ENCODE data around the gene ARF3.

DNA sequence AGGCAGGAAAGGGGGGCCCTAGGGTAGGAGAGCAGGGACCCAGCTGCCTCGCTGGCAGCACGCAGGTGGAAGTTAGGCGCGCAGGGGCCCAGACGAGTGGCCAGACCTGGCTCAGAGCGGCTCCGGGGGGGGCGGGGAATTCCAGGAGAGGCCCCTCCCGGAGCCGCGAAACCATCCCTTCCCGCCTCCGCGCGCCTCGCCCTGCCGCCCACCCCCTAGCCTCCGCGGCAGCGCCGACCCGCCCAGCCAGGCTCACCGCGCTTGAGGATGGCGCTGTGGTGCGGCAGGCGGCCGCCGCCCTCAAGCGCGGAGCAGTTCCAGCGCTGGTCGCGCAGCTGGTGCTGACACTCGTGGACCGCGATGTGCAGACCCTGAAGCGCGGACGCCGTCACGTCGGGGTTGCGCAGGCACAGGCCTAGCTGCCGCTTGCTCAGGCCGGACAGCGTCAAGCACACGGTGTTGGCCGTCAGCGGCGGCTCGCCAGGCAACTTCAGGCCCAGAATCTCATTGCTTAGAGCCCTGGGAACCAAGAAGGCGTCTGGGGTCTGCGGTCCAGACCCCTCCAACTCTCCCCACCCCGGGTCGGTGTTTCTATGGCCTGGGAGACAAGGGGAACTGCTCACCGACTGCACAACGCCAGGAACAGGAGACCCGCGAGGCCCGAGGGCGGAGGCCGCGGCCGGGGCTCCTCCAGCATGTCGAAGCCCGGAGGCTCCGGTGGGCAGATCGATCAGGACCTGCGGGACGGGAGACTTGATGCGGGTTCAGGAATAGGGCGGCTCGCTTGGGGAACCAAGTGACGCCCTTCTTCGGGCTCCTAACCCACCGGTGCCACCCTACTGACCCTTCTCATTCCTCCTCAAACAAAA is 12.8 kb upstream of the ARF3 start:
- TF ChIP-seq, protein P1, sequence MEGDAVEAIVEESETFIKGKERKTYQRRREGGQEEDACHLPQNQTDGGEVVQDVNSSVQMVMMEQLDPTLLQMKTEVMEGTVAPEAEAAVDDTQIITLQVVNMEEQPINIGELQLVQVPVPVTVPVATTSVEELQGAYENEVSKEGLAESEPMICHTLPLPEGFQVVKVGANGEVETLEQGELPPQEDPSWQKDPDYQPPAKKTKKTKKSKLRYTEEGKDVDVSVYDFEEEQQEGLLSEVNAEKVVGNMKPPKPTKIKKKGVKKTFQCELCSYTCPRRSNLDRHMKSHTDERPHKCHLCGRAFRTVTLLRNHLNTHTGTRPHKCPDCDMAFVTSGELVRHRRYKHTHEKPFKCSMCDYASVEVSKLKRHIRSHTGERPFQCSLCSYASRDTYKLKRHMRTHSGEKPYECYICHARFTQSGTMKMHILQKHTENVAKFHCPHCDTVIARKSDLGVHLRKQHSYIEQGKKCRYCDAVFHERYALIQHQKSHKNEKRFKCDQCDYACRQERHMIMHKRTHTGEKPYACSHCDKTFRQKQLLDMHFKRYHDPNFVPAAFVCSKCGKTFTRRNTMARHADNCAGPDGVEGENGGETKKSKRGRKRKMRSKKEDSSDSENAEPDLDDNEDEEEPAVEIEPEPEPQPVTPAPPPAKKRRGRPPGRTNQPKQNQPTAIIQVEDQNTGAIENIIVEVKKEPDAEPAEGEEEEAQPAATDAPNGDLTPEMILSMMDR (IDR thresholded peaks at IDR 0.05 in 2 of 3, conservative IDR thresholded peaks at IDR 0.05 in 1 of 3; ENCODE audit: insufficient read depth in 2 of 3, low read depth in 1 of 3, low read length in 3 of 3) = no peak
- TF ChIP-seq MBD2 (IDR thresholded peaks at IDR 0.05; ENCODE audit: borderline replicate concordance, low read depth) = no peak
- TF ChIP-seq, protein P2, sequence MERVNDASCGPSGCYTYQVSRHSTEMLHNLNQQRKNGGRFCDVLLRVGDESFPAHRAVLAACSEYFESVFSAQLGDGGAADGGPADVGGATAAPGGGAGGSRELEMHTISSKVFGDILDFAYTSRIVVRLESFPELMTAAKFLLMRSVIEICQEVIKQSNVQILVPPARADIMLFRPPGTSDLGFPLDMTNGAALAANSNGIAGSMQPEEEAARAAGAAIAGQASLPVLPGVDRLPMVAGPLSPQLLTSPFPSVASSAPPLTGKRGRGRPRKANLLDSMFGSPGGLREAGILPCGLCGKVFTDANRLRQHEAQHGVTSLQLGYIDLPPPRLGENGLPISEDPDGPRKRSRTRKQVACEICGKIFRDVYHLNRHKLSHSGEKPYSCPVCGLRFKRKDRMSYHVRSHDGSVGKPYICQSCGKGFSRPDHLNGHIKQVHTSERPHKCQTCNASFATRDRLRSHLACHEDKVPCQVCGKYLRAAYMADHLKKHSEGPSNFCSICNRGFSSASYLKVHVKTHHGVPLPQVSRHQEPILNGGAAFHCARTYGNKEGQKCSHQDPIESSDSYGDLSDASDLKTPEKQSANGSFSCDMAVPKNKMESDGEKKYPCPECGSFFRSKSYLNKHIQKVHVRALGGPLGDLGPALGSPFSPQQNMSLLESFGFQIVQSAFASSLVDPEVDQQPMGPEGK (CRISPR knock-in tag; IDR thresholded peaks at IDR 0.05; ENCODE audit: borderline replicate concordance) = no peak
- TF ChIP-seq, protein P3, sequence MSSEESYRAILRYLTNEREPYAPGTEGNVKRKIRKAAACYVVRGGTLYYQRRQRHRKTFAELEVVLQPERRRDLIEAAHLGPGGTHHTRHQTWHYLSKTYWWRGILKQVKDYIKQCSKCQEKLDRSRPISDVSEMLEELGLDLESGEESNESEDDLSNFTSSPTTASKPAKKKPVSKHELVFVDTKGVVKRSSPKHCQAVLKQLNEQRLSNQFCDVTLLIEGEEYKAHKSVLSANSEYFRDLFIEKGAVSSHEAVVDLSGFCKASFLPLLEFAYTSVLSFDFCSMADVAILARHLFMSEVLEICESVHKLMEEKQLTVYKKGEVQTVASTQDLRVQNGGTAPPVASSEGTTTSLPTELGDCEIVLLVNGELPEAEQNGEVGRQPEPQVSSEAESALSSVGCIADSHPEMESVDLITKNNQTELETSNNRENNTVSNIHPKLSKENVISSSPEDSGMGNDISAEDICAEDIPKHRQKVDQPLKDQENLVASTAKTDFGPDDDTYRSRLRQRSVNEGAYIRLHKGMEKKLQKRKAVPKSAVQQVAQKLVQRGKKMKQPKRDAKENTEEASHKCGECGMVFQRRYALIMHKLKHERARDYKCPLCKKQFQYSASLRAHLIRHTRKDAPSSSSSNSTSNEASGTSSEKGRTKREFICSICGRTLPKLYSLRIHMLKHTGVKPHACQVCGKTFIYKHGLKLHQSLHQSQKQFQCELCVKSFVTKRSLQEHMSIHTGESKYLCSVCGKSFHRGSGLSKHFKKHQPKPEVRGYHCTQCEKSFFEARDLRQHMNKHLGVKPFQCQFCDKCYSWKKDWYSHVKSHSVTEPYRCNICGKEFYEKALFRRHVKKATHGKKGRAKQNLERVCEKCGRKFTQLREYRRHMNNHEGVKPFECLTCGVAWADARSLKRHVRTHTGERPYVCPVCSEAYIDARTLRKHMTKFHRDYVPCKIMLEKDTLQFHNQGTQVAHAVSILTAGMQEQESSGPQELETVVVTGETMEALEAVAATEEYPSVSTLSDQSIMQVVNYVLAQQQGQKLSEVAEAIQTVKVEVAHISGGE (CRISPR knock-in tag; IDR thresholded peaks at IDR 0.05) = no peak
- TF ChIP-seq STAT5A (IDR thresholded peaks at IDR 0.05; ENCODE audit: borderline replicate concordance, low read length) = no peak
- TF ChIP-seq SIN3A (IDR thresholded peaks at IDR 0.05; ENCODE audit: borderline replicate concordance in 2 of 2, control insufficient read depth in 1 of 2, low read depth in 2 of 2, low read length in 2 of 2) = no peak
- no peak for TF ChIP-seq NR3C1 (CRISPR knock-in tag; IDR thresholded peaks at IDR 0.05)
- no peak for TF ChIP-seq POLR2A (conservative IDR thresholded peaks at IDR 0.05)
- no peak for TF ChIP-seq EP300 (IDR thresholded peaks at IDR 0.05; ENCODE audit: low read length)
- no peak for TF ChIP-seq EZH2 (IDR thresholded peaks at IDR 0.05; ENCODE audit: borderline replicate concordance, low read depth, low read length)

All from K562 (cell line).